Keratinocyte (primary cell): ENCODE data around the gene PEMT.

Source experiments
- EZH2 ChIP-seq: IDR thresholded peaks from one replicate; pipeline ENCODE4 v1.6.1; 2012; ENCODE audit warnings: inconsistent platforms, mild to moderate bottlenecking, low read length, moderate library complexity
- TF ChIP-seq, protein P1 (sequence below), 3 experiments: IDR thresholded peaks in 1 of 3; conservative IDR thresholded peaks in 1 of 3; optimal IDR thresholded peaks in 1 of 3; 2 replicates in 2 of 3; 3 replicates in 1 of 3; pipeline versions ENCODE3 to v1.5.1; 2011; ENCODE audit warnings: low read length in 3 of 3, mild to moderate bottlenecking in 3 of 3, moderate library complexity in 2 of 3, control low read depth in 1 of 3, inconsistent platforms in 1 of 3; ENCODE audit not compliant: insufficient read depth in 2 of 3; ENCODE audit errors: extremely low read depth in 1 of 3

- TF ChIP-seq, protein P1, sequence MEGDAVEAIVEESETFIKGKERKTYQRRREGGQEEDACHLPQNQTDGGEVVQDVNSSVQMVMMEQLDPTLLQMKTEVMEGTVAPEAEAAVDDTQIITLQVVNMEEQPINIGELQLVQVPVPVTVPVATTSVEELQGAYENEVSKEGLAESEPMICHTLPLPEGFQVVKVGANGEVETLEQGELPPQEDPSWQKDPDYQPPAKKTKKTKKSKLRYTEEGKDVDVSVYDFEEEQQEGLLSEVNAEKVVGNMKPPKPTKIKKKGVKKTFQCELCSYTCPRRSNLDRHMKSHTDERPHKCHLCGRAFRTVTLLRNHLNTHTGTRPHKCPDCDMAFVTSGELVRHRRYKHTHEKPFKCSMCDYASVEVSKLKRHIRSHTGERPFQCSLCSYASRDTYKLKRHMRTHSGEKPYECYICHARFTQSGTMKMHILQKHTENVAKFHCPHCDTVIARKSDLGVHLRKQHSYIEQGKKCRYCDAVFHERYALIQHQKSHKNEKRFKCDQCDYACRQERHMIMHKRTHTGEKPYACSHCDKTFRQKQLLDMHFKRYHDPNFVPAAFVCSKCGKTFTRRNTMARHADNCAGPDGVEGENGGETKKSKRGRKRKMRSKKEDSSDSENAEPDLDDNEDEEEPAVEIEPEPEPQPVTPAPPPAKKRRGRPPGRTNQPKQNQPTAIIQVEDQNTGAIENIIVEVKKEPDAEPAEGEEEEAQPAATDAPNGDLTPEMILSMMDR (optimal IDR thresholded peaks at IDR 0.05 in 1 of 3, IDR thresholded peaks at IDR 0.05 in 1 of 3, conservative IDR thresholded peaks at IDR 0.05 in 1 of 3; ENCODE audit: extremely low read depth in 1 of 3, insufficient read depth in 2 of 3, low read length in 3 of 3), result no peak
- TF ChIP-seq EZH2, result no peak
Measured at GRCh38 chr17:17623904-17624303, 32.4 kb upstream of the PEMT start.
